ENCODE results near the gene DENND2C. TPM values are rescaled to one million over a fixed set of nuclear protein-coding genes. Genes with fewer than 3 reads are reported as not detected.

DENND2C gene
- total RNA-seq, 1 experiment from 2014 or later, result 1.1 TPM

- Histone ChIP-seq H3K9me3 (ENCODE audit: control insufficient read depth, insufficient read depth, low read depth, low read length) (no peaks in the 10 kb centered on the region), H3K4me3 (ENCODE audit: low read depth in 2 of 2, low read length in 2 of 2) (no peak overlapping the region), H3K27ac (ENCODE audit: low read length) (no peak overlapping the region), H3K36me3 (ENCODE audit: control insufficient read depth, insufficient read depth, low read length) (no peaks in the 10 kb centered on the region), H3K4me1 (ENCODE audit: control insufficient read depth, insufficient read depth, low read length) (no peaks in the 10 kb centered on the region), H3K27me3 (ENCODE audit: control insufficient read depth, insufficient read depth, low read length) (no peaks in the 10 kb centered on the region)
- intact Hi-C loops (cut with micrococcal nuclease; ENCODE audit: unreplicated experiment) (no loop called here), in situ Hi-C loops (cut with HindIII; ENCODE audit: low pct_unique_long_range_greater_than_20kb, low sequenced_read_pairs) (no loop called here)
- no peak for TF ChIP-seq TCF7L2 (IDR thresholded peaks at IDR 0.05; ENCODE audit: low read depth, low read length)
- TF ChIP-seq SIN3A (IDR thresholded peaks at IDR 0.05; ENCODE audit: borderline replicate concordance, insufficient read depth, low read depth, low read length), result no peak
- TF ChIP-seq CTCF (IDR thresholded peaks at IDR 0.05), result no peak
- DNase-seq (ENCODE audit: low read depth, low spot score) (no peak), ATAC-seq (no peak)
- ChIA-PET POLR2A (no interaction called here), CTCF (no interaction called here)
- no TSS peak for BruUV-seq (replicated peaks)
Measured at GRCh38 chr1:114552106-114552639, 117.7 kb downstream of the DENND2C start.

- CTCF ChIA-PET, result no interaction called here
- Histone ChIP-seq H3K9me3 (ENCODE audit: control insufficient read depth, insufficient read depth, low read depth, low read length) (no peaks in the 10 kb centered on the region), H3K27me3 (ENCODE audit: control insufficient read depth, insufficient read depth, low read length) (no peaks in the 10 kb centered on the region), H3K27ac (ENCODE audit: low read length) (no peak overlapping the region), H3K36me3 (ENCODE audit: control insufficient read depth, insufficient read depth, low read length) (no peaks in the 10 kb centered on the region), H3K4me1 (ENCODE audit: control insufficient read depth, insufficient read depth, low read length) (no peaks in the 10 kb centered on the region), H3K4me3 (ENCODE audit: low read depth in 2 of 2, low read length in 2 of 2) (no peak overlapping the region)
- ATAC-seq, result no peak
- intact Hi-C loops (cut with micrococcal nuclease; ENCODE audit: unreplicated experiment), result no loop called here
- POLR2A ChIA-PET, result no interaction called here
- BruUV-seq (replicated peaks), result no TSS peak
- TF ChIP-seq CTCF (IDR thresholded peaks at IDR 0.05) (no peak), TCF7L2 (IDR thresholded peaks at IDR 0.05; ENCODE audit: low read depth, low read length) (no peak), REST (IDR thresholded peaks at IDR 0.05; ENCODE audit: insufficient read depth in 1 of 2, low read depth in 2 of 2, low read length in 1 of 2) (no peak), POLR2AphosphoS5 (IDR thresholded peaks at IDR 0.05; ENCODE audit: low read depth, low read length) (no peak), SIN3A (IDR thresholded peaks at IDR 0.05; ENCODE audit: borderline replicate concordance, insufficient read depth, low read depth, low read length) (no peak)
- no peak for DNase-seq (ENCODE audit: low read depth, low spot score)
- in situ Hi-C loops (cut with HindIII; ENCODE audit: low pct_unique_long_range_greater_than_20kb, low sequenced_read_pairs), result no loop called here
Measured at GRCh38 chr1:114551400-114551799, 118.4 kb downstream of the DENND2C start.
